ENCODE data around the gene TBC1D7.
"Not testable (repeated sequence)": the region's sequence is repeated elsewhere in the genome, so short reads cannot be mapped to it uniquely, and the experiment has no call there.

The TBC1D7 gene

GRCh38 chr6:13355999-13356785 is 27.9 kb upstream of the TBC1D7 start:
- no peak for DNase-seq

GRCh38 chr6:13355043-13355945 is 27.0 kb upstream of the TBC1D7 start:
- DNase-seq, result no peak

- peak; percentile 63 to 65 for DNase-seq
Observed at GRCh38 chr6:13354331-13355042, 26.1 kb upstream of the TBC1D7 start.

DNA sequence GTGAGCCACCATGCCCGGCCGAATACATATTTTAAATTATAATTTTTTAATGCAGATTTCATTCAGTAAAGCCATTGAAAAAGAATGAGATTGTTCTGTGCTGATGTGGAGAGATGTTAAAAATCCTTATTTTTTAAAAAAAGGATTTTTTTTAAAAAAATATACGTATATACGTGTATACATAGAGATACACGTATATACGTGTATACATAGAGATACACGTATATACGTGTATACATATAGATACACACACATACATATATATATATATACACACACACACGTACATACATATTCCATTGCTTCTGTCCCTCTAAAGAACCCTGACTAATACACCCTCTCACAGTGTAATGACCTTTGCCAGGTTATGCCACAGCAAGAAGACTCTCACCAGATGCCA is 23.8 kb upstream of the TBC1D7 start:
- DNase-seq, result no peak

- DNase-seq, result no peak
Observed at GRCh38 chr6:13351271-13351670, 22.9 kb upstream of the TBC1D7 start.

GRCh38 chr6:13349811-13350506 is 21.6 kb upstream of the TBC1D7 start:
- DNase-seq, result no peak

- DNase-seq, result no peak
Observed at GRCh38 chr6:13348334-13349113, 20.2 kb upstream of the TBC1D7 start.

- DNase-seq, result no peak
Observed at GRCh38 chr6:13346245-13346644, 17.9 kb upstream of the TBC1D7 start.

GRCh38 chr6:13342414-13343019 is 14.2 kb upstream of the TBC1D7 start:
- DNase-seq, result no peak

DNA sequence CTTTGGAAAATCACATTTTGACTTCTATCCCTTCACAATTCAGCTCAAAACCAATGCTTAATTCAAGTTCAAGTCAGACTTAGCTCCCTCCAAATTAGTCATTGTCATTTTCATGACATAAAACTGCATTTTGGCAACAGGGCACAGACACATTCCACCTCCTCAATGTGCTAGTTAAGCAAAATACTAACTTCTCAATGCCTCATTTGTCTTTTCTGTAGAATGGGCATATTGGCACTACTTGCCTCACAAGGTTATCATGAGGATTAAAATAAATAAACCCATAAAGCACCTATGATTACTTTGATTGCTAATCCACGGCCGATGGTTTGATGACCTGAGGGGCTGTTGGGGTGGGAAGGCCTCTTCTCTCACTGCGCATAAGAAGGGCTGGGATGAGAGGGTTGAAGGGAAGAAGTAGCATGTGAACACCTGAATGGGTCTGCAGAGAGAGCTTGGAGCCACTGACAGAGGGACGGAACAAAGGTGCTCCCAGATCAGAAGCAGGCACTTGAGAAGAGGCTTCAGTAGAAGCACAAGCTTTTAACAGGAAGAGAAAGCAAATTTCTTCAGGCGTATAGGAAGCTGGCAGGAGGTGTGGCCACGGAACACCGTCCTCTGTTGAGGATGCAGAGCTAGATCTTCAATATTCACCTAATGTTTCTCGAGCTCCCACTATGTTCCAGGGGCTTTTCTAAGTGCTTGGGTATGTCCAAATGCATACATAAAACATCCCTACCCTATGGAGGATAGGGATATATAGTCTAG is 11.7 kb upstream of the TBC1D7 start:
- peak in 1 of 2 donors; percentile 14 for DNase-seq

- peak; percentile 45 to 65 for DNase-seq
Observed at GRCh38 chr6:13338038-13338437, 9.7 kb upstream of the TBC1D7 start.

- DNase-seq, result peak; percentile 51 to 91
Observed at GRCh38 chr6:13336553-13336952, 8.2 kb upstream of the TBC1D7 start.

- DNase-seq, result no peak
Observed at GRCh38 chr6:13334953-13335352, 6.6 kb upstream of the TBC1D7 start.

DNA sequence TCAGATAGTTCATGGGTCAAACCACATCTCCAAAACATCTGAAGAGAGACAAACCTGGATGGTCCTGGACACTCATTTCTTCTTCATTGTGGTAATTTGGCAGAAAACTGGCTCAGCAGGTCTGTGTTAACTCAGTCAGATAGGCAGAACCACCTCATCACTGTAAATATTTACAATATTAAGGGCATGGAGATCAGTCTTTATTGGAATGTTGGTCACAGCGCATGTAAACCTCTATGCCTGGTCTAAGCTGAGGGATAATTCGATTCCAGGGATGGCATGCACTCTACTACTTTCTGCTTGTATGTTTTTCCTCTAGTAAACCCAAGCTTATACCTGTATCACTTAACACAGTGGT is 4.0 kb upstream of the TBC1D7 start:
- DNase-seq, result no peak

- DNase-seq, result peak; percentile 21 to 84
Observed at GRCh38 chr6:13331516-13332348, 3.4 kb upstream of the TBC1D7 start.

- no peak for DNase-seq
Observed at GRCh38 chr6:13328875-13329183, 492 bp upstream of the TBC1D7 start.

DNA sequence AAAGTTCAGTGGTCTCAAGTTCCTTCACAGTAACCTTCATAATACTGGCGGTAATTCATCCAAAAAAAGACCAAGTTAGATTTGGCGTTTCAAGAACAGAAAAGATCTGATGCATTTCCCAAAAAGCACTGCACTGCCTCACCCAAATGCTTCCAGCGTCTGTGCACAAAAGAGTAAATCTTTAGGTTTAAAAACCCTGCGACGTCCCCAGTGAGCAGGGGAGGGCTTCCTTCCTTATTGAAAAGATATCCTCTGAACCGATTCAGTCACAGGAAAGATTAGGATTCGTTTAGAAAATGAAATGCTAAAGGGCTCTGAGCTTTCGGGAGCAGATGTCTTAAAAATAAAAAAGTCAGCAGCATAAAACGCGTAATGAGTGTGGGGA is 654 bp downstream of the TBC1D7 start:
- DNase-seq, result peak; percentile 23 to 31

DNA sequence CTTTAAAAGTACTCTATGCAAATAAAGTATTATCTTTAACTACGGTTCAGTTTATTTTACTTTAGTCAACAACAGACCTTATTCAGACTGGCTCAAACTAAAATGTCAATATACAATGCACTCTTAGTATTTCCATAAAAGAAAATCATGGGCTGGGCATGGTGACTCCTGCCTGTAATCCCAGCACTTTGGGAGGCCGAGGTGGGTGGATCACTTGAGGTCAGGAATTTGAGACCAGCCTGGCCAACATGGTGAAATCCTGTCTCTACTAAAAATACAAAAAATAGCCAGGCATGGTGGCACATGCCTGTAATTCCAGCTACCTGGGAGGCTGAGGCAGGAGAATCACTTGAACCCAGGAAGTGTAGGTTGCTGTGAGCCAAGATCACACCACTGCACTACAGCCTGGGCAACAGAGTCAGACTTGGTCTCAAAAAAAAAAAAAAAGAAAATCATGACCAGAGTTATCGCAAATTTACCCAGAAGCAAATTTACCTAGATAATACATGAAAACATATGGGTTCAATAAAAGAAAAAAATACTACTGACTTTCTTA is 2.2 kb downstream of the TBC1D7 start:
- not testable (repeated sequence) for DNase-seq

DNA sequence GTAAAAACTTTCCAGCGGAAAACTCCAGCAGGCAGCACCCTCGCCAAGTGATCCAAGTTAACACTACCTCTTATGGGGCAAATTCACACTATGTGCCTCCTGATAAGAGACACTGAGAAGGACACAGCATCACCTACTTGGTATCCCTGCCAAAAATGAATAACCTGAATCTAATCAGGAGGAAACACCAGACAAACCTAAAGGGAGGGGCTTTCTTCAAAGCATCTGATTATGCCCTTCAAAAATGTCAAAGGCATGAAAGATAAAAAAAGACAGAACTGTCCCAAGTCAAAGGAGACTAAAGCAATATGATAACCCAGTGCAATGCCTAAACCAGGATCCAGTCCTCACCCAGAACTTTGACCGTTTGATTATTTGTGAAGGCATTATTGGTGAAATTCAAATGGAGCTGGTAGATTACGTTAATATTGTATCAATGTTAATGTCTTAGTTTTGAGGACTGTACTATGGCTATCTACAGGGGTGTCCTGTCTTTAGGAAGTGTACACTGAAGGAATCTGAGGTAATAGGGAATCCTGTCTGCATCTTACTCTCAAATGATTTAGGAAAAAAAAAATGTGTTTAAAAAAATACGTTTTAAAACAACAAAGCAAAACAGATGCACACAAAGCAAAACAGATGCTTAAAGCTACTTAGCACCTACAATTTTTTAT is 8.3 kb downstream of the TBC1D7 start:
- DNase-seq, result no peak
